HG02870 (cell line): ENCODE data around the gene RASA3.

Experiments
- ATAC-seq: cut with Tn5 transposase; IDR thresholded peaks from one replicate; pipeline ENCODE4 v1.9.1; 2021; ENCODE audit warnings: mild to moderate bottlenecking, moderate library complexity; ENCODE audit not compliant: unreplicated experiment

The RASA3 gene

DNA sequence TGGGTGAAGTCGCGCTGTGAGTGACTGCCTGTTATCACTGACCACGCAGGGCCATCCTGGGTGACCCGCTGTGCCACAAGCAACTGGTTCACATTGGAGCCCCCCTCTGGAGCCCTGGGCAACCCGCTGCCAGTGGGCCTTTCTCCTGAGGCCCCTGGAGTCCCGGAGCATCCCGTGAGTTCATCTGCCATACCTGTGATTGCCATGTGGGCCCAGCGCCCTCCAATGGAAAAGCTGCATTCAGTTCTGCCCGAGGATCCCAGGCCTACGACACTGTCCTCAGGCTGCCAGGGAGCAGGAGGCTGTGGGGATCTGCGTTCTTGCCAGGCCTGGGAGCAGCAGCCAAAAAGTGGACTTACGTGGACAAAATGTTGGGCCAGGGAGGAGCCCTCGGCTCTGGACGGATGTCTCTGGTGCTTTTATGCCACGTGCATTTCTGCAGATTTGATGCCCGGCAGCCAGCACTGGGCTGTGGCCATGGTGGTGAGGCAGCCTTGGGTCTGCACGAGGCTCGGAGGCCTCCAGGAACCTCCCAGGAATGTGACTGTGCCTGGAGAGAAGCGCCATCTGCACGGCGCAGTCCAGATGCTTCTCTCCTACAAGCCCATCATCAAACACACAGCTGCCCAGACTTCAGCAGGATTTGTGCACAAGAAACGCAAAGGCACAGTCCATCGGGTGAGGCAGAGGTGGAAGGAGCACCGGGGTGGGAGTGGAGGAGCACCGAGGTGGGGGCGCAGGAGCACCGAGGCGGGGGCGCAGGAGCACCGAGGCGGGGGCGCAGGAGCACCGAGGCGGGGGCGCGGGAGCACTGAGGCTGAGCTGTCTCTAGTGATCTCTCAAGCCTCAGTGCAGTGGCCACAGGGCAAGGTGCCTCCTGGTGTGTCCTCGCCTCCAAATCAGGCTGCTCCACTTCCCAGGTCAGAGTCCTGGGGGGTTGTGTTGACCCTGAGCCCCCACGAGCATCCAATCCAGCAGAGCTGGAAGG is 202.5 kb downstream of the RASA3 start:
- ATAC-seq, result no peak

GRCh38 chr13:113928685-113929627 is 203.5 kb downstream of the RASA3 start:
- ATAC-seq, result no peak
